HG03521 (cell line): ENCODE results near the gene NUP153.
A peak's percentile ranks its signal among the peaks of the same experiment; 100 is the strongest.
"Not testable (repeated sequence)": the region's sequence is repeated elsewhere in the genome, so short reads cannot be mapped to it uniquely, and the experiment has no call there.

Experiments used
- ATAC-seq: cut with Tn5 transposase; IDR thresholded peaks from one replicate; pipeline ENCODE4 v1.9.1; 2021; ENCODE audit warnings: mild to moderate bottlenecking, moderate library complexity; ENCODE audit not compliant: unreplicated experiment

NUP153 gene

GRCh38 chr6:17714879-17715851 lies 8.4 kb upstream of the NUP153 start:
- peak; percentile 60 for ATAC-seq

DNA sequence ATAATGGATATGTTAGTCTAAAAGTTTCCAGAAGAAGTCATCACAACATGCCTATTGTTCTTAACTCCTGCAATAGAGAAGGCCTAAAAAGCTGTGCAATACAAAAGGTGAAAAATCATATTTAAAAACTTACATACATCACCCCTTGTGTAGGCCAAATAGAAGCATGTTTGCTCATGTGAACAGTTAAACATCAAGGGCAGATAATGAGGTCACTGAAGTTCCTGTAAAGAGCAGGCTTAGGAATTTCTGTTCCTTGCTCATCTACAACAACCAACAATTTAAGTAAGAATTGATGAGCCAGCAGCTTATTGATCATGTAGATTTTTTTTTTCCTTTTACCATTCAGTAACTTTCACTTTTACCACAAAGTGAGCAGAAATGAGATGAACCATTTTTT lies 7.5 kb upstream of the NUP153 start:
- ATAC-seq, result no peak

DNA sequence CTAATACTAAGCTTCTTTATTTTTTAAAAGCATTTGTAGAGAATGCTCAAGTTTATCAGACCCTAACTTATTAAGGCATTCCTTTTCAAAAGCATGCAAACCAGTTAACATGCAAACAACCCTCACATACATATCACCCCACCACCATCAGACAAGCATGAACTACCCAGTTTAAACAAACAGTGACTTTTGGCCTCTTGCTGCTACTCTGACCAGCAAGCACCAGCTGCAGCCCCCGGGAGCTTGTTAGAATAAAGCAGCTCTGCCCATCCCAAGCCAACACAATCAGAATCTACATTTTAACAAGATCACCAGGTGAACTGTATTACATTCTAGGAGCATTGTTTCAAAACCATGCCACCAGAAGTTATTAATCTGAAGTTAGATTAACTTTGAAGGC lies 5.9 kb upstream of the NUP153 start:
- no peak for ATAC-seq

- ATAC-seq, result no peak
Observed at GRCh38 chr6:17710331-17710730, 3.6 kb upstream of the NUP153 start.

DNA sequence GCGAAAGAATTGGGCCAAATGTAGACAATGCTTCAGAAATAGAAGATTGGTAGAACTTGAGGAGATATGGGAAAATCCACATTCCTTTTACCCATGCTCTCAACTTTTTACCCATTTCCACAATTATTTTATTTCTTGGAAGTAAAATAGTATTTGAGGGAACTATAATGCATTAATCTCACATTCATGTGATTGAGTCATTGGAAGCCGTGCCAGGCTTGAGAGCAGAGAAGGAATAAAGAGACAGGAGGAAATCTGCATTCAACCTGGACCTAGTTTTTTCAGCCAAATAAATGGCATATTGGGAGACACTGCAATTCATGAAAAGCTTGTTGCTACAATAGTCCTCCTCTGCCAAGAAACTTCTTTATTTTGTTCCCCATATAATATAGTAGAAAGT lies 2.8 kb upstream of the NUP153 start:
- no peak for ATAC-seq

DNA sequence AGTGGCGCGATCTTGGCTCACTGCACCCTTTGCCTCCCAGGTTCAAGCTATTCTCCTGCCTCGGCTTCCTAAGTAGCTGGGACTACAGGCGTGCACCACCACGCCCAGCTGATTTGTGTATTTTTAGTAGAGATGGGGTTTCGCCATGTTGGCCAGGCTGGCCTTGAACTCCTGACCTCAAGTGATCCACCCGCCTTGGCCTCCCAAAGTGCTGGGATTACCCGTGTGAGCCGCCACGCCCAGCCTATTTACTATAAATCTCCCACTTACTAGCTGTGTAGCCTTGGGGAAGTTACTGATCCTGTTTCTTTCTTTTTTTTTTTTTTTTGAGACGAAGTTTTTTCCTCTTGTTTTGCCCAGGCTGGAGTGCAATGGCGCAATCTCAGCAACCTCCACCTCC lies 1.3 kb upstream of the NUP153 start:
- not testable (repeated sequence) for ATAC-seq

DNA sequence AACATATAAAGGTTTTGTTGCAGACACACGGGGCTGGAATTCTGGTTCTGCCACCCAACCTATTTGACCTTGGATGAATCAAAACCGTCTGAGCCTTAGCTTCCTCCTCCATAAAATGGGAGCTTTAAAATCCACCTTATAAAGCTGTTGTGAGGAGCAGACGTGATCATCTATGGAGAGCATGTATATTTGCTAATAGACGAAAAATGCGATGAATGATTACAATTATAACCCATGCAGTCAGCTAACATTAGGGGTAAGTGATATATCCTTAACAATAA lies 586 bp upstream of the NUP153 start:
- no peak for ATAC-seq

DNA sequence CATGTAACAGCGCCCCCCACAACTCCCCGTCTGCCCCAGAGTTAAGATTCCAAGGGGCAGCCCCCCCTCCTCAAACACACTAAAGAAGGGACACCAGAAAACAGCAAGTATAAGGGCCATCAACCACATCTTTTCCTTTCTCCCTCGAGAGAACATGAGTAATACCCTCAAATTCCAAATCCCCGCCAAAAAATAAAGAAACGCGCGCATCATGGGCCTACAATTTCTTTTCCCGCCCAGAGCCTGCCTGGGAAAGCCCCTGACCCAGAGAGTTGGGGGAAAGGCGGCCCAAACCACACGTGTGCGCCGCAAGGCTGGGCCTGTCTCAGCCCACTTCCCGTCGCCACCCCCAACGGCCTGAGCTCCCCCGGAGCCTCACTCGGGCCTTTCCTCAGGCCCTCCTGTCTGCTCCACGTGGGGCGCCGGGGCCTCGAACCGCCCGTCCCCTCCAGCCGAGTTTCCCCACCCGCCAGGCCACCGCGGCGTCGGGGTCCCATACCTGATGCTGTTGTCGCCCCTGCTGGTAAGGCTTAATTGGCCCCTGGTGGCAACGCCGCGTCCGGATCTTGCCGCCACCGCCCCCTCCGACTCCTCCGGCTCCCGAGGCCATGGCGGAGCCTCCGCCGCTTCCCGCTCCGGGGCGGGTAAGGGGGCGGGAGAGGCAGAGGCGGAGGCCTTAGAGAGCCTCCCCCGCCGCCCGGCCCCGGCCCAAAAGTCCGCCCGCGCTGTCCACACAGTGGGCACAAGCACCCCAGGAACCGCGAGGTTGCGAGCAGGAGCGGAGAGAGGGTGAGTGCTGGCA lies 746 bp downstream of the NUP153 start:
- peak; percentile 54 for ATAC-seq

DNA sequence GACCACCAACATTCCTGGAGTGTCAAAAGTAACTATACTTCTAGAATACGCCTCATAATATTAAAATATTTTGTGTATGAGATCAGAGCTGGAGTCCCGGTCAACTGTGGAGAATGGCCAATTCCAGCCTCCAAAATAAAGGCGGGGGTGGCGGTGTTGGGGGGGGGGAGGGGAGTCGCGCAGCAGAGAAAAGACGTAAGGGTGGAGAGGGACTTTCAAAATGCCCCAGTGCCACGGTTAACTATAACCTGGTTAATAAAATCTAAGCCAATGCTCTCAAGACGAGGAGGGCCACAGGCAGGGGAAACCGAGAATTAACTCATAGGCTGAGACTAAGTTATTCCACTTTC lies 1.3 kb downstream of the NUP153 start:
- no peak for ATAC-seq

DNA sequence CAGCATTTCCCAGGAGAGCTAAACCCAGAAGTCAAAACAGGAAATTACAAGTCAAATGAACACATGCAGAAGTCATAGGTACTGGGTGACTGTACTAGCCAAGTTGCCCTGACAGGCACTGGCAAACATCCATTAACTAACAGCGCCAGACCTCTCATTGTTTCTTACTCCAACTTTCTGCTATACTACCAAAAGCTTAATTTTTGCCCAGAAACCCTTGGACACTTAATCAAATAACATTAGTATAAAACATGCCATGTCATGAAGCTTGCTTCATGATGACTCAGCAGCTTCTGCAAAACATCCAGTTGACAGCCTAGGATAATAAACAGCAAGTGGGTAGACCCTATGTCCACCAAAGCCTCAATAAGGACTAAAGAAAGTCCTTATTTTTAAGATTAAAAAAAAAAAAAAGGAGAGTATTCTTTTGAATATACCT lies 3.5 kb downstream of the NUP153 start:
- no peak for ATAC-seq

- ATAC-seq, result no peak
Observed at GRCh38 chr6:17700421-17701416, 6.0 kb downstream of the NUP153 start.

GRCh38 chr6:17691925-17692538 lies 14.7 kb downstream of the NUP153 start:
- ATAC-seq, result no peak

- ATAC-seq, result no peak
Observed at GRCh38 chr6:17688481-17688880, 18.2 kb downstream of the NUP153 start.

- ATAC-seq, result no peak
Observed at GRCh38 chr6:17687136-17687535, 19.6 kb downstream of the NUP153 start.

GRCh38 chr6:17684134-17684533 lies 22.6 kb downstream of the NUP153 start:
- ATAC-seq, result no peak

- ATAC-seq, result no peak
Observed at GRCh38 chr6:17683428-17683827, 23.3 kb downstream of the NUP153 start.

DNA sequence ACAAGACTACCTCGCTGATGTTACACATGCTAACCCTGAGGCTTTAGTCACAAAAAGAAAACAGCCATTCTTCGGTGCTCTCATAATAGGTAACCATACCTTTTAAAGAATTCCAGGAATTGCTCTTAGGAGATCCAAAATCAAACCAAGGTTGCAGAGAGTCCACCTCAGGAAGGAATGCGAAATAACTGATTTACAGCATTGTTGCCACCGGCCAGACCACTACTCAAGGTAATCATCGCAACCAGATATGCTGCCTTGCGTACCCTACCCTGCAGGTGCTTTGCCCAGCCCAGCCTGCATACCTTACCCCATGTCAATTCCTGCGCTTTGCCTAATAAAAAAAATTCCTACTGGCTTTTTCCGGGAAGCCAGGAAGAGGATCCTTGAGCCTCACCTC lies 27.0 kb downstream of the NUP153 start:
- no peak for ATAC-seq

GRCh38 chr6:17677602-17678001 lies 29.1 kb downstream of the NUP153 start:
- ATAC-seq, result no peak

GRCh38 chr6:17673543-17674254 lies 33.0 kb downstream of the NUP153 start:
- ATAC-seq, result no peak
